Measurements from ENCODE around the gene ETHE1. TPM values are rescaled to one million over a fixed set of nuclear protein-coding genes. Genes with fewer than 3 reads are reported as not detected.

The ETHE1 gene
- total RNA-seq, 1 donor from 2014 or later = 42.9 TPM

DNA sequence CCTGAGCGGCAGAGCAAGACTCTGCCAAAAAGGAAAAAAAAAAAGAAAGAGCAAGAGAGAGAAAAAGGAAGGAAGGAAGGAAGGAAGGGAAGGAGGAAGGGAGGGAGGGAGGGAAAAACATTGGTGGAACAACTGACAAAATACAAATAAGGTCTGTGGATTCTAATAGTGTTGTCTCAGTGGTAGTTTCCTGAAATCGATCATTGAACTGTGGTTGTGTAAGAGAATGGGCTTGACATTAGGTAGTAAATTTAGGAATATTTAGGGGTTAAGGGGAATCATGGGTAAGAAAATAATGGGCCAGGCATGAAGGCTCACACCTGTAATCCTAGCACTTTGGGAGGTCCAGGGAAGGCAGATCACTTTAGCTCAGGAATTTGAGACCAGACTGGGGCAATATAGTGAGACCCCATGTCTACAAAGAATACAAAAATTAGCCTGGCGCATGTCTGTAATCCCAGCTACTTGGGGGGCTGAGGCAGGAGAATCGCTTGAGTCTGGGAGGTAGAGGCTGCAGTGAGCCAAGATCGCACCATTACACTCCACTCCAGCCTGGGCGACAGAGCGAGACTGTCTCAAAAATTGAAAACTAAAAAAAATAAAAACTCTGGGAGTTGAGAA, 36.9 kb downstream of the ETHE1 start:
- TF ChIP-seq, protein P1, sequence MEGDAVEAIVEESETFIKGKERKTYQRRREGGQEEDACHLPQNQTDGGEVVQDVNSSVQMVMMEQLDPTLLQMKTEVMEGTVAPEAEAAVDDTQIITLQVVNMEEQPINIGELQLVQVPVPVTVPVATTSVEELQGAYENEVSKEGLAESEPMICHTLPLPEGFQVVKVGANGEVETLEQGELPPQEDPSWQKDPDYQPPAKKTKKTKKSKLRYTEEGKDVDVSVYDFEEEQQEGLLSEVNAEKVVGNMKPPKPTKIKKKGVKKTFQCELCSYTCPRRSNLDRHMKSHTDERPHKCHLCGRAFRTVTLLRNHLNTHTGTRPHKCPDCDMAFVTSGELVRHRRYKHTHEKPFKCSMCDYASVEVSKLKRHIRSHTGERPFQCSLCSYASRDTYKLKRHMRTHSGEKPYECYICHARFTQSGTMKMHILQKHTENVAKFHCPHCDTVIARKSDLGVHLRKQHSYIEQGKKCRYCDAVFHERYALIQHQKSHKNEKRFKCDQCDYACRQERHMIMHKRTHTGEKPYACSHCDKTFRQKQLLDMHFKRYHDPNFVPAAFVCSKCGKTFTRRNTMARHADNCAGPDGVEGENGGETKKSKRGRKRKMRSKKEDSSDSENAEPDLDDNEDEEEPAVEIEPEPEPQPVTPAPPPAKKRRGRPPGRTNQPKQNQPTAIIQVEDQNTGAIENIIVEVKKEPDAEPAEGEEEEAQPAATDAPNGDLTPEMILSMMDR (IDR thresholded peaks at IDR 0.05; ENCODE audit: unreplicated experiment) = no peak
- Mint-ChIP-seq H3K36me3 (ENCODE audit: low read depth, unreplicated experiment) (peaks cover 5% of the 10 kb centered on the region), H3K27ac (ENCODE audit: unreplicated experiment) (no peak overlapping the region), H3K9me3 (ENCODE audit: unreplicated experiment) (no peaks in the 10 kb centered on the region), H3K27me3 (ENCODE audit: unreplicated experiment) (no peaks in the 10 kb centered on the region), H3K4me1 (ENCODE audit: unreplicated experiment) (peaks cover 16% of the 10 kb centered on the region), H3K4me3 (ENCODE audit: unreplicated experiment) (peak overlapping the region; percentile 24)
- DNase-seq (ENCODE audit: low spot score) = no peak

- no peak overlapping the region for H3K4me3 Mint-ChIP-seq (ENCODE audit: unreplicated experiment)
- peaks cover 16% of the 10 kb centered on the region for H3K4me1 Mint-ChIP-seq (ENCODE audit: unreplicated experiment)
- no peaks in the 10 kb centered on the region for H3K27me3 Mint-ChIP-seq (ENCODE audit: unreplicated experiment)
- no peak overlapping the region for H3K27ac Mint-ChIP-seq (ENCODE audit: unreplicated experiment)
- peaks cover 5% of the 10 kb centered on the region for H3K36me3 Mint-ChIP-seq (ENCODE audit: low read depth, unreplicated experiment)
- no peaks in the 10 kb centered on the region for H3K9me3 Mint-ChIP-seq (ENCODE audit: unreplicated experiment)
- no peak for DNase-seq (ENCODE audit: low spot score)
- TF ChIP-seq, protein P1 (IDR thresholded peaks at IDR 0.05; ENCODE audit: unreplicated experiment) = no peak
Observed at GRCh38 chr19:43489310-43489709, 37.7 kb downstream of the ETHE1 start.

DNA sequence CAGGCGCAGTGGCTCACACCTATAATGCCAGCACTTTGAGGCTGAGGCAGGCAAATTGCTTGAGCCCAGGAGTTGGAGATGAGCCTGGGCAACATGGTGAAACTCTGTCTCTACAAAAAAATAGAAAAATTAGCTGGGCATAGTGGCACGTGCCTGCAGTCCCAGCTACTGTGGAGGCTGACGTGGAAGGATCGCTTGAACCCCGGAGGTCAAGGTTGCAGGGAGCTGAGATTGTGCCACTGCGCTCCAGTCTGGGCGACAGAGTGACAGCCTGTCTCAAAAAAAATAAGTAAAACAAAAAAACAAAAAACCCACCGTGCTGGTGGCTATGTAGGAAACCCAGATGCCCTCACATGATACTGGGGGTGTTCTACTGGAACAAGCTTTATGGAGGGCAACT, 38.8 kb downstream of the ETHE1 start:
- H3K4me3 Mint-ChIP-seq (ENCODE audit: unreplicated experiment) = no peak overlapping the region
- H3K36me3 Mint-ChIP-seq (ENCODE audit: low read depth, unreplicated experiment) = peaks cover 5% of the 10 kb centered on the region
- H3K27ac Mint-ChIP-seq (ENCODE audit: unreplicated experiment) = no peak overlapping the region
- peaks cover 16% of the 10 kb centered on the region for H3K4me1 Mint-ChIP-seq (ENCODE audit: unreplicated experiment)
- TF ChIP-seq, protein P1 (IDR thresholded peaks at IDR 0.05; ENCODE audit: unreplicated experiment) = no peak
- DNase-seq (ENCODE audit: low spot score) = no peak
- H3K27me3 Mint-ChIP-seq (ENCODE audit: unreplicated experiment) = no peaks in the 10 kb centered on the region
- H3K9me3 Mint-ChIP-seq (ENCODE audit: unreplicated experiment) = no peaks in the 10 kb centered on the region

DNA sequence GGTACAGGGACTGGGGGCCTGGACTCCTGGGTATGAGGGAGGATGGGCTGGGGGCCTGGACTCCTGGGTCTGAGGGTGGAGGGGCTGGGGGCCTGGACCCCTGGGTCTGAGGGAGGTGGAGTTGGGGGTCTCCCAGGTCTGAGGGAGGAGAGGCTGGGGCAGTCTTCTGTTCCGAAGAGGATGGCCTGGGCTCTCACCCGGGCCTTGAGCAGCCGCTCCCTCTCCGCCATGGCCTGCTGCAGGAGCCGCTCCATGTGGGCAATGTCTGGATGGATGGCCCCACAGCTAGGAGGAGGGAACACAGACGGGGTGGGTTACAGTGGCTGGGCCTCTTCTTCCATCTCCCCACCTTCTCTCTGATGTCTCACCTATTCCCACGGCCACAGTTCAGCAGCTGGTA, 40.6 kb downstream of the ETHE1 start:
- peaks cover 5% of the 10 kb centered on the region for H3K36me3 Mint-ChIP-seq (ENCODE audit: low read depth, unreplicated experiment)
- TF ChIP-seq, protein P1 (IDR thresholded peaks at IDR 0.05; ENCODE audit: unreplicated experiment) = no peak
- no peak overlapping the region for H3K27ac Mint-ChIP-seq (ENCODE audit: unreplicated experiment)
- DNase-seq (ENCODE audit: low spot score) = no peak
- H3K4me3 Mint-ChIP-seq (ENCODE audit: unreplicated experiment) = no peak overlapping the region
- H3K27me3 Mint-ChIP-seq (ENCODE audit: unreplicated experiment) = no peaks in the 10 kb centered on the region
- peaks cover 16% of the 10 kb centered on the region for H3K4me1 Mint-ChIP-seq (ENCODE audit: unreplicated experiment)
- no peaks in the 10 kb centered on the region for H3K9me3 Mint-ChIP-seq (ENCODE audit: unreplicated experiment)

DNA sequence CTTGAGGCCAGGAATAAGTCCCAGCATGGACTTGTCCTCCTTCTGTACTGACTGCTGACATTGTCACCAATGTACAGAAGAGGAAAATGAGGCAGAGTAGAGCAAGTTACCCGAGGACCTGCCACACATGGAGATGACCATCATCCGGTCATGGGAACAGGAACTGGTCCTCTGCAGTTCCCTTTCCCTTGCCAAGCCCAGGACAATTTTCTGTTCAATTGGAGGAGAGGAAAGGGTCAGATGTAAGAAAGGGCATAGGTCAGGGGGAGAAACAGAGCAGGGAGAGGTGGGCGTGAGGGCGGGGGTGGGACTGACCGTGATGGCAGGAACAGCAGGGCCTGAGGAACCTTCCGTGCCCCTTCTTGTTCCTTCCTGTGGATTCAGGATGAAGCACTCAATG, 41.0 kb downstream of the ETHE1 start:
- DNase-seq (ENCODE audit: low spot score) = no peak
- TF ChIP-seq, protein P1 (IDR thresholded peaks at IDR 0.05; ENCODE audit: unreplicated experiment) = no peak
- Mint-ChIP-seq H3K27me3 (ENCODE audit: unreplicated experiment) (no peaks in the 10 kb centered on the region), H3K4me1 (ENCODE audit: unreplicated experiment) (peaks cover 16% of the 10 kb centered on the region), H3K36me3 (ENCODE audit: low read depth, unreplicated experiment) (peaks cover 5% of the 10 kb centered on the region), H3K9me3 (ENCODE audit: unreplicated experiment) (no peaks in the 10 kb centered on the region), H3K27ac (ENCODE audit: unreplicated experiment) (peak overlapping the region; percentile 7), H3K4me3 (ENCODE audit: unreplicated experiment) (no peak overlapping the region)

Data from endothelial cell (in vitro differentiated cells).